Testis (tissue), 3 donors: ENCODE measurements around the gene MTCL1. TPM values are rescaled to one million over a fixed set of nuclear protein-coding genes. Genes with fewer than 3 reads are reported as not detected.

ENCODE experiments used
- DNase-seq: peaks from one replicate; pipeline ENCODE4 v3.0.0-alpha.2; 2019
- H3K27ac ChIP-seq, 2 donors: fragments of 200-600 bp; sonication (generic); one replicate each; pipeline ENCODE4 v1.5.1; 2019
- H3K27me3 ChIP-seq: fragments of 200-600 bp; sonication (generic); one replicate; pipeline ENCODE4 v1.5.1; 2019
- H3K36me3 ChIP-seq: fragments of 200-600 bp; sonication (generic); one replicate; pipeline ENCODE4 v1.5.1; 2017; ENCODE audit warnings: low read depth; ENCODE audit errors: missing control alignments
- H3K4me1 ChIP-seq: fragments of 200-600 bp; sonication (generic); one replicate; pipeline ENCODE4 v1.5.1; 2019
- H3K4me3 ChIP-seq, 2 donors: fragments of 200-600 bp; sonication (generic); one replicate each; pipeline ENCODE4 v1.5.1; 2017 to 2019
- H3K9me3 ChIP-seq: fragments of 200-600 bp; sonication (generic); one replicate; pipeline ENCODE4 v1.5.1; 2017
- CTCF ChIP-seq, 3 experiments: fragments of 450-650 bp in 2 of 3; fragments of 200-600 bp in 1 of 3; sonication (generic) in 1 of 3; IDR thresholded peaks; one replicate each; pipeline ENCODE4 v1.5.1; 2016 to 2019; ENCODE audit warnings: antibody characterized with exemption in 3 of 3, mild to moderate bottlenecking in 2 of 3, moderate library complexity in 1 of 3
- POLR2A ChIP-seq: fragments of 450-650 bp; IDR thresholded peaks from one replicate; pipeline ENCODE4 v1.6.1; 2017; ENCODE audit warnings: antibody characterized with exemption, mild to moderate bottlenecking, moderate library complexity
- WGBS, 2 donors: methylation state at CpG; one replicate each; pipeline ENCODE4 v1.1.5; 2018; 5-methylcytosine and 5-hydroxymethylcytosine counted together
- intact Hi-C: fragments of 100-400 bp; cut with DNase I; formaldehyde crosslinking; loops from one replicate; pipeline ENCODE4 v1.15.1; 2023; ENCODE audit warnings: low total_unique reads
- polyA plus RNA-seq: library from polyadenylated mRNA; stranded (reverse); fragments of 350-450 nt; fragmentation: Illumina TruSeq; extraction: RNeasy Lipid Tissue Mini Kit (QIAGEN cat#74804); gene quantifications from one replicate; pipeline ENCODE4 v1.2.3, GENCODE V29; 2014; ENCODE audit warnings: low read depth, low replicate concordance; ENCODE audit not compliant: insufficient read depth
- total RNA-seq, 2 donors: library from RNA; depleted of rRNA; stranded (reverse); fragments of >200 nt; gene quantifications; one replicate each; pipeline ENCODE4 v1.2.3, GENCODE V29; 2016

MTCL1 gene
- total and polyA plus RNA-seq, 3 donors from 2014 or later, result 27.5 to 139 (median 95.8) TPM

DNA sequence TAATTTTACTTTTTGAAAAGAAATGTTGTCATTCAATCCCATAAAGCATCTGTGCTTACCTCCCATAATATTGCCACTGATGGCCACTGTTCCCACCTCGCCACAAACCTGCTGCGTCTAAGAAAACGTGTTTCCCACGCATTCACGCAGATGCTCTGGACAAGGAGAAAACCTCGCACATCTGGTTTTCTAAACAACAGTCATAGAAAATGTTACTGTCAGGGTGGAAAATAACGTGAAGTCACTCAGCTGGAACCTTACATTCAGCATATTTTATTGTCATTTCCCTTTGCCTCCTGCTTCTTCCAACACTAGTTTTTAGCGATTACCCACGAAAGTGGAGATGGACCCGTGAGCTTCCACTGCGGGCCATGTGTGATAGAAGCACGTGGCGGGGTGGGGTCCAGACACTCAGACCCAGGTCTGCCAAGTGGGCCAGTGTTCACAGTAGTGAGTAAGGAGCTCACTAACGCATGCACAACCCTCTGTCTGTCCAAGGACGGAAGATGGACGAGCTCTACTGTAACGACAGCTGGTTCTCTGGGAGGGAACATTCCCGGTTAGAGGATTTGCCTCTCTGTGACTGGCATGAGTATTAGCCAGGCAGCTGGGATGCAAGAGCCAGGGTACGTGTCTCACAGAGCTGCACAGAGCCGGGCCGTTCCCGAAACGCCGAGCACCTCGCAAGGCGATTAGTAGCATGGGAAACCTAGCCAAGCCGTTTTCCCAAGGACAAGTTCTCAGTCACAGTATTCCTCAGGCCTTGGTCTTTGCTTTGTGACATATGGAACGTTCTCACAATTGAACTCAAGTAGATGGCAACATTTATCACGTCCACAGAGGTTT lies 94.5 kb downstream of the MTCL1 start:
- DNase-seq, result peak; percentile 83
- WGBS, 2 donors, result 62% methylated on average over 22 to 29 of the region's 29 CpGs
- Histone ChIP-seq H3K9me3 (no peaks in the 10 kb centered on the region), H3K27me3 (no peaks in the 10 kb centered on the region), H3K4me1 (peaks cover 32% of the 10 kb centered on the region), H3K27ac (peak overlapping the region; percentile 57 to 77), H3K4me3 (no peak overlapping the region), H3K36me3 (no peaks in the 10 kb centered on the region)
- no peak for TF ChIP-seq CTCF (IDR thresholded peaks at IDR 0.05)
- no peak for TF ChIP-seq POLR2A
- intact Hi-C loops, result no loop called here

DNA sequence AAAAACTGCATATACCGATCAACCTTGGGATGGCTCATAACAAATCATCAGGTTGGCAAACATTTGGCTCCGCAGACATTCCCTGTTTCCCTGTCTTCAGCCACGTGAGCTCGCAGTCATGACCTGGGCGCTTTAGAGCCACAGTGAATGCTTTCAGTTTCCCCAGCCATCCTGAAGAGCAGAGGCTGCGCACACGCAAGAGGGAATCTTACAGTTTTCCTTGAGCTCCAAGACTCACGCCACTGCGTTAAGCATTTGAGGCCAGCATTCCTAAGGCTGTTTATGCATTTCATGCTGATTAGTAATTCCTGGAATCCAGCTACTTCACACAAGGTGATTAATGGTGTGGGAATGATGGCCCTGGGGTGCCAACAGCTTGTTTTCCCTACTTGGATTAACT lies 95.1 kb downstream of the MTCL1 start:
- intact Hi-C loops, result no loop called here
- Histone ChIP-seq H3K9me3 (no peaks in the 10 kb centered on the region), H3K27me3 (no peaks in the 10 kb centered on the region), H3K4me3 (no peak overlapping the region), H3K36me3 (no peaks in the 10 kb centered on the region), H3K4me1 (peaks cover 32% of the 10 kb centered on the region), H3K27ac (peak overlapping the region; percentile 57 to 77)
- TF ChIP-seq POLR2A (no peak), CTCF (IDR thresholded peaks at IDR 0.05) (no peak)
- DNase-seq, result no peak
- 61 to 62% methylated on average over 9 of the region's 9 CpGs for WGBS, 2 donors

- Histone ChIP-seq H3K36me3 (no peaks in the 10 kb centered on the region), H3K9me3 (no peaks in the 10 kb centered on the region), H3K4me3 (no peak overlapping the region), H3K27me3 (no peaks in the 10 kb centered on the region), H3K4me1 (peaks cover 32% of the 10 kb centered on the region), H3K27ac (peak overlapping the region; percentile 57 to 77)
- DNase-seq, result no peak
- intact Hi-C loops, result no loop called here
- WGBS, 2 donors, result 81 to 86% methylated on average over 4 of the region's 4 CpGs
- TF ChIP-seq CTCF (IDR thresholded peaks at IDR 0.05) (no peak), POLR2A (no peak)
These were observed 95.5 kb downstream of the MTCL1 start for GRCh38 chr18:8800876-8801262.

GRCh38 chr18:8801263-8801901 lies 96.0 kb downstream of the MTCL1 start:
- Histone ChIP-seq H3K27me3 (no peaks in the 10 kb centered on the region), H3K36me3 (no peaks in the 10 kb centered on the region), H3K9me3 (no peaks in the 10 kb centered on the region), H3K4me3 (no peak overlapping the region), H3K27ac (peak overlapping the region; percentile 57 to 77), H3K4me1 (peaks cover 32% of the 10 kb centered on the region)
- TF ChIP-seq CTCF (IDR thresholded peaks at IDR 0.05), result no peak
- TF ChIP-seq POLR2A, result no peak
- intact Hi-C loops, result no loop called here
- DNase-seq, result no peak
- 63 to 69% methylated on average over 9 of the region's 9 CpGs for WGBS, 2 donors
